ENCODE measurements around the gene TMEM14B. TPM values are rescaled to one million over a fixed set of nuclear protein-coding genes. Genes with fewer than 3 reads are reported as not detected.

TMEM14B gene
- total and polyA plus RNA-seq, 9 of the 15 experiments (the other 6 are each of a cell fraction or from before 2014, with no cell fraction given): 174 to 862 (median 263) TPM

DNA sequence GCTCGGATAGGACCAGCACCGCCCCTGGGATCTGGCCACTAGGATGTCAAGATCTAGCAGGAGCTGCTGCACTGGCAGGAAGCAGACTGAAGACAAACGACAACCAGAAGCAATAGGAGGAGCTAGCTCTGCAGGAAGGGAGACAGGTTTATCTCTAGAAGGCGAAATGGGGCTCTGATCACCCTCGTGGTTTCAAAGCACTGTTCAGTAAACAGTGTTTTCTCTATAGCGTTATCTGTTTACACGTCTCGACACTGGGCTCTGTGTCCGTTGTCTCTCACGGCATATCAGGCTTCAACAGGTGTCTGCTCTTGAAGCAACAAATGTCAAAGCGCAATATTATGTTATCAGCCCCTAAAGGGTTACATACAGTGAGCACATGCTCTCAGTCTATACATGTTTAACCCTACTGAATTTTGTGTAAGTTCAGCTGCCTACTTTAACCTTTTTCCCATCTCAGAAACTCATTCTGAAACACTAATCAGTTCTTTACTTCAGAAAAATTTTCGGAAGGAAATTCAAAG, 23.8 kb downstream of the TMEM14B start (continued):
- TF ChIP-seq FIP1L1 (IDR thresholded peaks at IDR 0.05; ENCODE audit: low read depth, low read length, poor library complexity, severe bottlenecking) (no peak), SIN3B (IDR thresholded peaks at IDR 0.05; ENCODE audit: low read depth) (no peak), ZNF239 (CRISPR knock-in tag; IDR thresholded peaks at IDR 0.05) (no peak)
- TF ChIP-seq, protein P1, sequence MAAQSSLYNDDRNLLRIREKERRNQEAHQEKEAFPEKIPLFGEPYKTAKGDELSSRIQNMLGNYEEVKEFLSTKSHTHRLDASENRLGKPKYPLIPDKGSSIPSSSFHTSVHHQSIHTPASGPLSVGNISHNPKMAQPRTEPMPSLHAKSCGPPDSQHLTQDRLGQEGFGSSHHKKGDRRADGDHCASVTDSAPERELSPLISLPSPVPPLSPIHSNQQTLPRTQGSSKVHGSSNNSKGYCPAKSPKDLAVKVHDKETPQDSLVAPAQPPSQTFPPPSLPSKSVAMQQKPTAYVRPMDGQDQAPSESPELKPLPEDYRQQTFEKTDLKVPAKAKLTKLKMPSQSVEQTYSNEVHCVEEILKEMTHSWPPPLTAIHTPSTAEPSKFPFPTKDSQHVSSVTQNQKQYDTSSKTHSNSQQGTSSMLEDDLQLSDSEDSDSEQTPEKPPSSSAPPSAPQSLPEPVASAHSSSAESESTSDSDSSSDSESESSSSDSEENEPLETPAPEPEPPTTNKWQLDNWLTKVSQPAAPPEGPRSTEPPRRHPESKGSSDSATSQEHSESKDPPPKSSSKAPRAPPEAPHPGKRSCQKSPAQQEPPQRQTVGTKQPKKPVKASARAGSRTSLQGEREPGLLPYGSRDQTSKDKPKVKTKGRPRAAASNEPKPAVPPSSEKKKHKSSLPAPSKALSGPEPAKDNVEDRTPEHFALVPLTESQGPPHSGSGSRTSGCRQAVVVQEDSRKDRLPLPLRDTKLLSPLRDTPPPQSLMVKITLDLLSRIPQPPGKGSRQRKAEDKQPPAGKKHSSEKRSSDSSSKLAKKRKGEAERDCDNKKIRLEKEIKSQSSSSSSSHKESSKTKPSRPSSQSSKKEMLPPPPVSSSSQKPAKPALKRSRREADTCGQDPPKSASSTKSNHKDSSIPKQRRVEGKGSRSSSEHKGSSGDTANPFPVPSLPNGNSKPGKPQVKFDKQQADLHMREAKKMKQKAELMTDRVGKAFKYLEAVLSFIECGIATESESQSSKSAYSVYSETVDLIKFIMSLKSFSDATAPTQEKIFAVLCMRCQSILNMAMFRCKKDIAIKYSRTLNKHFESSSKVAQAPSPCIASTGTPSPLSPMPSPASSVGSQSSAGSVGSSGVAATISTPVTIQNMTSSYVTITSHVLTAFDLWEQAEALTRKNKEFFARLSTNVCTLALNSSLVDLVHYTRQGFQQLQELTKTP (IDR thresholded peaks at IDR 0.05; ENCODE audit: low read depth in 1 of 2, partially characterized antibody in 2 of 2): peak in 1 of 2 experiments; percentile 74
- TF ChIP-seq, protein P2, sequence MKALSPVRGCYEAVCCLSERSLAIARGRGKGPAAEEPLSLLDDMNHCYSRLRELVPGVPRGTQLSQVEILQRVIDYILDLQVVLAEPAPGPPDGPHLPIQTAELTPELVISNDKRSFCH (CRISPR knock-in tag; IDR thresholded peaks at IDR 0.05): no peak
- TF ChIP-seq, protein P2 (tag; IDR thresholded peaks at IDR 0.05): peak; percentile 97
- TF ChIP-seq, protein P3, sequence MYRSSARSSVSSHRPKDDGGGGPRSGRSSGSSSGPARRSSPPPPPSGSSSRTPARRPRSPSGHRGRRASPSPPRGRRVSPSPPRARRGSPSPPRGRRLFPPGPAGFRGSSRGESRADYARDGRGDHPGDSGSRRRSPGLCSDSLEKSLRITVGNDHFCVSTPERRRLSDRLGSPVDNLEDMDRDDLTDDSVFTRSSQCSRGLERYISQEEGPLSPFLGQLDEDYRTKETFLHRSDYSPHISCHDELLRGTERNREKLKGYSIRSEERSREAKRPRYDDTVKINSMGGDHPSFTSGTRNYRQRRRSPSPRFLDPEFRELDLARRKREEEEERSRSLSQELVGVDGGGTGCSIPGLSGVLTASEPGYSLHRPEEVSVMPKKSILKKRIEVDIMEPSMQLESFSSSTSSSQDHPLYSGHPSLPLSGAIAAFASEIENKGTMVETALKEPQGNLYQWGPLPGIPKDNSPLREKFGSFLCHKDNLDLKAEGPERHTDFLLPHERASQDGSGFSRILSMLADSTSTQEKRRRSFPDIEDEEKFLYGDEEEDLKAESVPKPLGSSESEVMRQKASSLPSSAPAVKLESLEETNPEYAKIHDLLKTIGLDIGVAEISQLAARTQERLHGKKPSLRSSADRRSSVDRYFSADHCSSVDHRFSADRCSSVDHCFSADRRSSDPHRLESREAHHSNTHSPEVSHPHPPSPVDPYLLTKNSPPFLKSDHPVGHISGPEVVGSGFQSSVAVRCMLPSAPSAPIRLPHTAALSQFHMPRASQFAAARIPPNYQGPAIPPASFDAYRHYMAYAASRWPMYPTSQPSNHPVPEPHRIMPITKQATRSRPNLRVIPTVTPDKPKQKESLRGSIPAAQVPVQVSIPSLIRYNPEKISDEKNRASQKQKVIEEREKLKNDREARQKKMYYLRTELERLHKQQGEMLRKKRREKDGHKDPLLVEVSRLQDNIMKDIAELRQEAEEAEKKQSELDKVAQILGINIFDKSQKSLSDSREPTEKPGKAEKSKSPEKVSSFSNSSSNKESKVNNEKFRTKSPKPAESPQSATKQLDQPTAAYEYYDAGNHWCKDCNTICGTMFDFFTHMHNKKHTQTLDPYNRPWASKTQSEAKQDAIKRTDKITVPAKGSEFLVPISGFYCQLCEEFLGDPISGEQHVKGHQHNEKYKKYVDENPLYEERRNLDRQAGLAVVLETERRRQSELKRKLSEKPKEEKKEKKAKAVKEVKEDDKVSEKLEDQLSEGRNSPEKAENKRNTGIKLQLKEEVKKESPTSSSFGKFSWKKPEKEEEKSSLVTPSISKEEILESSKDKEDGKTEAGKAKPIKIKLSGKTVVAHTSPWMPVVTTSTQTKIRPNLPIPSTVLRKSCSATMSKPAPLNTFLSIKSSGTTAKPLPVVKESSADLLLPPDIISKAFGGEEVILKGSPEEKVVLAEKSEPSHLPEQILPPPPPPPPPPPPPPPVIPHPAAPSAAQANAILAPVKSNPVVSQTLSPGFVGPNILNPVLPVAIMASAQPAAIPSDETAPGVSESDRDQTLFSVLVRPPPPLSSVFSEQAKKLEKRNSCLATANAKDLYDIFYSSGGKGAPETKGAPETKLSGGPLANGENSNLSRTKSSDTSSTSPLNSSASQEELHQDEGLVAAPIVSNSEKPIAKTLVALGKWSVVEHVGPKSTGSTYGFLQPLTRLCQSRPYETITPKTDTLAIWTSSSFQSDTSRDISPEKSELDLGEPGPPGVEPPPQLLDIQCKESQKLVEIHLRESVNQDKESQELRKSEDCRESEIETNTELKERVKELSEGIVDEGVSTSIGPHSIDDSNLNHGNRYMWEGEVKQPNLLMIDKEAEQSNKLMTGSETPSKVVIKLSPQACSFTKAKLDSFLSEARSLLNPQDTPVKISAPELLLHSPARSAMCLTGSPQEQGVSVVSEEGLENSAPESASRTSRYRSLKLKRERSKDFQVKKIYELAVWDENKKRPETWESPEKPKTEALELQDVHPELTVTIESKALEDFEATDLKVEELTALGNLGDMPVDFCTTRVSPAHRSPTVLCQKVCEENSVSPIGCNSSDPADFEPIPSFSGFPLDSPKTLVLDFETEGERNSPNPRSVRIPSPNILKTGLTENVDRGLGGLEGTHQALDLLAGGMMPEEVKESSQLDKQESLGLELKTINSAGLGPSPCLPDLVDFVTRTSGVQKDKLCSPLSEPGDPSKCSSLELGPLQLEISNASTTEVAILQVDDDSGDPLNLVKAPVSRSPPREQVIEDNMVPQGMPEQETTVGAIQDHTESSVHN (IDR thresholded peaks at IDR 0.05; ENCODE audit: borderline replicate concordance in 1 of 2, low read depth in 1 of 2): peak; percentile 40 to 44; a peak in 1 of 4 replicates
- TF ChIP-seq, protein P4, sequence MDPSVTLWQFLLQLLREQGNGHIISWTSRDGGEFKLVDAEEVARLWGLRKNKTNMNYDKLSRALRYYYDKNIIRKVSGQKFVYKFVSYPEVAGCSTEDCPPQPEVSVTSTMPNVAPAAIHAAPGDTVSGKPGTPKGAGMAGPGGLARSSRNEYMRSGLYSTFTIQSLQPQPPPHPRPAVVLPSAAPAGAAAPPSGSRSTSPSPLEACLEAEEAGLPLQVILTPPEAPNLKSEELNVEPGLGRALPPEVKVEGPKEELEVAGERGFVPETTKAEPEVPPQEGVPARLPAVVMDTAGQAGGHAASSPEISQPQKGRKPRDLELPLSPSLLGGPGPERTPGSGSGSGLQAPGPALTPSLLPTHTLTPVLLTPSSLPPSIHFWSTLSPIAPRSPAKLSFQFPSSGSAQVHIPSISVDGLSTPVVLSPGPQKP (CRISPR knock-in tag; IDR thresholded peaks at IDR 0.05): no peak
